HG03025 (cell line): ENCODE data around the gene LGI2.
"Not testable (repeated sequence)": the region's sequence is repeated elsewhere in the genome, so short reads cannot be mapped to it uniquely, and the experiment has no call there.

Experiments used
- ATAC-seq: cut with Tn5 transposase; IDR thresholded peaks from one replicate; pipeline ENCODE4 v1.9.1; 2021; ENCODE audit warnings: mild to moderate bottlenecking, moderate library complexity; ENCODE audit not compliant: unreplicated experiment, low FRiP score

The LGI2 gene

GRCh38 chr4:25050370-25051078 lies 19.8 kb upstream of the LGI2 start:
- no peak for ATAC-seq

- ATAC-seq, result no peak
These were observed 12.8 kb upstream of the LGI2 start for GRCh38 chr4:25043548-25043947.

- ATAC-seq, result no peak
These were observed 2.8 kb upstream of the LGI2 start for GRCh38 chr4:25033526-25033925.

DNA sequence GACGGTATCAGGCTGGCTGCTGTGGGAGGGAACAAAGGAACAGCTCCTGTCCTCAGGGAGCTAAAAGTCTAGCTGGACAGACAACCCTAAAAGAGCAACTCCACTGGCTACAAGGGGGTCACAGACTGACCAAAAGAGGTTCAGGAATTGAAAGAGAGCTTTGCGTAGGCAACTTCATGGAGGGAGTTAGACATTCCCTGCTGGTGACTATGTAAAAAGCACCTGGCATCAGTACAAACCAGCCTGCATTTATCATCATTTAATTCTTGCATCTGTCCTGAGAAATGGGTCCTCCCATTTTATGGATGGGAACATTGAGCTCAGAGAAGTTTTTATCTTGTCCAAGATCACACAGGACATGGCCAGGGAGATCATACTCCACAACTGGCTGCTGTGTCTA lies 1.4 kb upstream of the LGI2 start:
- no peak for ATAC-seq

DNA sequence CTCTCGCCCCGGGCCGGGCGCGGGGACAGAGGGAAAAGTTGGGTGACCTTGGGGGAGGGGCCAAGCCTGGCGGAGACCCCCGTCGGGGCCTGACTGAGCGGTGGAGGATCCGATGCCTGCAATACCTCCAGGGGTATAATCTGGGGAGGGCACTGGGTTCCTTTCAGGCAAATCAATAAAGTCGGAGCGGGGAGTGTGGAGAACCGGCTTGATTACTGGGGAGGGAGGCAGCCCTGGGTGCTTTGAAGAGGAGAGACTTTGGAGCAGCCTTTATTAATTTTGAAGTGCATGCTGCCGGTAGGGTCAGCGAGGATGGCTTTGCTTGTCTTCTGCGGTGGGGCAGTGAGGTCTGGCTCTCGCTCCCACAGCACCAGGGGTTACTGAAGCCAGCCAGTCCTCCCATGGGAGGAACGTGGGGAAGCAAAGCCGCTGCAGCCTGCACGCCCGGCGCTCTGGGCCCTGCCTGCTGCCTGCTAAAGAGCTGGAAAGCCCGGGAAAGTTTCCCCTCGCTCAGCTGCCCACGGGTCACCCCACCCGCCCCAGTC lies 403 bp upstream of the LGI2 start:
- no peak for ATAC-seq

DNA sequence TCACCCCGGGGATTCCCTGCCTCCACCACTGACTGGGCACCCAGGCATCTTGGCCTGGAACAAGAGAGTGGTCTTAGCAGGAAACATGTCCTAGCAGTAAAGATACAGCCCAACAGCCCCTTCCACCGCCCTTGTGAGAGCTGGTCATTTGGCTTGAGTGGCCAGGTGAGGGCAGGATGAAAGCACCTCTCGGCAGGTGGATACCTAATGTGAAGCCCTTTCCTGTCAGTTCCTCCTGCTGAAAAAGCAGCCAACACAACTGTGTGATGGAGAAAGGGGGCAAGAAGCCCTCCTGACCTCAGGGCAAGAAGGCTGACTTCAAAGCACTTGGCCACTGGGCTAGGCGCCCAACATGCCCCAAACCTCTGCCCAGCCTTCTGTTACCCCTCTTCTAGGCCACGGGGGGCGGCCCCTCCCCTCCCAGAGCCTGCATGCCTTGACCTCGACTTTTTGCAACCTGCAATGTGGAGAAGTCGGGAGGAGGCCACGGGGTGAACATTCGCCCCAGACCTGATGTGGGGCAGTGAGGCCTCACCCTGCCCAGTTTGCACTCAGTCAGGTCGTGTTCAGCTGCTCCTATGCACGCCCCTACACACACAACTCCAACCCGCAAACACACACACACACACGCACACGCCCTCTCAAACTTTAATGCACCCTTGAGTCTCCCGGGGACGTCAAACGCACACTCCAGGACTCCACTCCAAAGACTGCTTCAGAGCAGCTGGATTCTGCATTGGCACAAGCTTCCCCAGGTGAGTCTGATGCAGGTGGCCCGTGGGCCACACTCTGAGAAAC lies 1.1 kb downstream of the LGI2 start:
- ATAC-seq, result no peak

DNA sequence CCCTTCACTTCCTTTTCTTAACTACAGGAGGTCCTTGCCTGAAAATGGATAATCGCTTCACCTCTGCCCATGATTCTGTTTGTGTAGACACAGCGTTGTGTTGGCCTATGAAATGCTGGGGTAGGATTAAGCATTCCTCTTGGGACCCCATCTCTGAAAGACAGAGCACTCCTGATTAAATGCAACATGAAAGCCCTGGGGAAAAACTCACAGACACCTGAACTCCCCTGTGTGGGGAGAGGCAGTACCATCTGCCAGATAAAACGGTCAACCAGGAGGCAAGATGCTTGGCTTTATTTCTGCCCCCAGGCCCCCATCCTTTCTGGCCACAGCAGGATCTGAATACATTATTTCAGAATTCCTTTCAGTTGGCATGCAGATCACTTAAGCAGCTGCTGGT lies 1.9 kb downstream of the LGI2 start:
- ATAC-seq, result no peak

GRCh38 chr4:25022766-25023165 lies 8.0 kb downstream of the LGI2 start:
- ATAC-seq, result no peak

DNA sequence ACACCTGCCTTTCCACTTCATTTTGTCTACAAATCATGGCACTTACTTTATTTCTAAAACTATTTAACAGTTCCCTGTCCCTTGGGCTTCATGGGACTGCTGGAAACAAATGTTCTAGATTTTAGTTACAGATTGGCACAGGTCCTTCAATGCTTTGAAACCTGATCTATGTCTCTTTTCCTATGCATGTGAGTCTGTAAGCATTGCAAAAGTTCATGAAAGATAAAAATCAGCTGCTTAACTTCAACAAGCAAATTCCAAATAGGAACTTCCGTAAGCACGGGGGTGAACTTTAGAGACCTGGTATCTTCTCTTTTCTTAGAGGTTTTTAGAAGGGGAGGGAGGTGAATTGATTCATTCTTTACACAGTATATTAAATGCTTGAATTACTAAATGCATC lies 9.5 kb downstream of the LGI2 start:
- ATAC-seq, result no peak

DNA sequence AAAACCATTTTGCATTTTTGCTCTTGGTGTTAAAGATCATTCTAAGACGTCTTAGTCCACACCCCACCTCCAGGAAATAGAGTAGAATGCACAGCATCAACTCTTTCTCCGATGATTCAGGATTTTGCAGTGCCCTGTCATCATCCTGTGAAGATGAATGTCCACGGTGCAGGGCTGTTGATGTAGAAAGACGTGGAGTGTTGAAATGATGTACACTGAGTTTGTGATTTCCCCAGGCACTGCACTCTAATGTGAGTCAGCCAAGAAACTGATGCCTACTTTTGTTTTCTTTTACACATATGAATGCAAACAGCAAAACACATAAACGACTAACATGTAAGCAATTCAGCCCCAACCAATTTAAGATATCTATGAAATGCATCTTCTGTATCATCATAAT lies 10.5 kb downstream of the LGI2 start:
- ATAC-seq, result no peak

DNA sequence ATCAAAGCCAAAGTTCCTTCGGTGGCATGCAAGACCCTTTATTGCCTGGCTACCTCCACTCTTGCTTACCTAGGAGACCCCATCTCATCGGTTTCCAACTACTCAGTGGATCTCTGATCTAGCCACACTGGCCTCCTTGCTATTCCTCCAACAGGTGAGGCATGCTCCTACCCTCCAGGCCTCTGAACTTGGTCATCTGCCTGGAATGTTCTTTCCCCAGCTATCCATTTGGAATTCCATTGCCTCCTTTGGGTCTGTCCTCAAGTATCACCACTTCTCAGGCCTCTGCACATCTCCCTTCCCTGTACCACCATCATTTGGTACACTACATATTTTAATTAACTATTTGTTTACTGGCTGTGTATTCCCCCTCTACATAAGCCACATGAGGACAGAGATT lies 11.2 kb downstream of the LGI2 start:
- no peak for ATAC-seq

- ATAC-seq, result no peak
These were observed 15.7 kb downstream of the LGI2 start for GRCh38 chr4:25015012-25015411.

GRCh38 chr4:25014662-25014983 lies 16.1 kb downstream of the LGI2 start:
- not testable (repeated sequence) for ATAC-seq

- ATAC-seq, result no peak
These were observed 16.7 kb downstream of the LGI2 start for GRCh38 chr4:25013756-25014661.

DNA sequence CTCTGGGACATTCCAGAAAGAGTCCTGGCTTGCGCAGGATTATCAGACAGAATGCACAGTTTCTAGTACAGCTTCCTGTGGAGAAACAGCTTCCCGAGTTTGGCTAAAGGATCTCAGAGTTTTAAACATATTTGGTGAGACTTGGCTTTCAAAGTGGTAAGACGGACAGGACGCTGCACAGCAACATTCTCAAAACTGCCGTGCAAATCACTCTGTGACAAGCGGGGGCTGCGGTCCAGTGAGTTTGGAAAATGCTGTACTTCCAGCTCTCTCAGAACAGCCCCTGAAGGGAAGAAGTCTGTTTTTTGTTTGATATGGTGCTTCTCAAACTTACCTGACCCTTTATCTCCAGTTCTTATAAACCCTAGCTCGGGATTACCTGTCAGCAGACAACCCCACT lies 18.1 kb downstream of the LGI2 start:
- ATAC-seq, result no peak

DNA sequence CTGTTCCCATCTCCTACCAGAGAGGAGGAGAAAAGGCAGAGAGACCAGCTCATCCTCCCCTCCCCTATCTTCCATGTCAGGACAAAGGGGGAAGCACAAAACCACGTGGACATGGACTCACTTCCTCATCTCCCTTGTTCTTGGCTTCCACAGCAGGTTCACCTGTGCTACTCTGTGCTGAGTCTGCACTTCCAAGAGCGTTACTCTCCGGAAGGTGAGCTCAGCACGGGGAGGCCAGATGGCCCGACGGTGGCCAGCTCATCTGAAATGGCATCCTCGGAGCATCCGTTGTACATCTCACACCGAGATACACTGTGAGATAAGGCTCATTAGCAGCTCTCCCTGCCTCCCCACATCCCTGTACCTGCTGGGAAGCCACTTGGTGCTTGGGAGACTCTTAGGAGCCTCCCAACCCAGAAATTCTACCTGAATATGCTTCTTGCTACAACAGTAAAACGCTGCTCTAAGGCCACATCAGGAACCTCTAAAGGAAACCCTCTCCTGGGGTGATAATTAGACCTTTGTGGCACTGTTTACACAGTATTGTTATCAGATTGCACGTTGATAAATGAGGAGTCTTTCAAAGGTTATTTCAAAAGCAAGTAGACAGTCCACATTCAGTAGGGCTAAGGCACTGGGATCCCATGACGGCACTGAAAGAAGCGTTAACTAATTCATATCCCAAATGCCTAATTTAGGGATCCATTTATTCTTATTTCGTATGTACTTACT lies 19.4 kb downstream of the LGI2 start:
- ATAC-seq, result no peak

DNA sequence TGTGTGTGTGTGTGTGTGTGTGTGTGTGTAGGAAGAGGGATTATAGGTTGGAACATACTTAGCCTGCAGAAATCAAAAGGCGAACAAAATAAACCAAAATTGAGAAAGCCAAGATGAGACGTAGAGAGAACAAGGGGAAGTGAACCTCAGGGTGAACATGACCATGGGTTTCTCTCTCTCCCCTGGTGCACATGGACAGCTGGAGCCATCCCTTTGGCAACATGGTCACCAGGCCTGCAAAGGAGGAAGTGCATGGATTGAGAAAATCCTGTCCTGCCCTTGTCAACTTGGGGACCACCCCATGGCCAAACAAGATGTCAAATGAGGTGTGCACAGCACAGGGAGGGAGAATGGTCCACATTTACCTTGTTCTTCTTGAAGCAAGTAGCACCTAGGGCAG lies 23.1 kb downstream of the LGI2 start:
- no peak for ATAC-seq

GRCh38 chr4:25002681-25003080 lies 28.1 kb downstream of the LGI2 start:
- ATAC-seq, result no peak

GRCh38 chr4:25001509-25001908 lies 29.2 kb downstream of the LGI2 start:
- ATAC-seq, result no peak

GRCh38 chr4:25000639-25001038 lies 30.1 kb downstream of the LGI2 start:
- ATAC-seq, result no peak
